Activated gamma-delta T cell (primary cell): ENCODE data around the gene SPOCK1.

Source experiments
- DNase-seq: peaks from one replicate; lab custom pipeline; 2025; lab: John Stamatoyannopoulos, UW

SPOCK1 gene

DNA sequence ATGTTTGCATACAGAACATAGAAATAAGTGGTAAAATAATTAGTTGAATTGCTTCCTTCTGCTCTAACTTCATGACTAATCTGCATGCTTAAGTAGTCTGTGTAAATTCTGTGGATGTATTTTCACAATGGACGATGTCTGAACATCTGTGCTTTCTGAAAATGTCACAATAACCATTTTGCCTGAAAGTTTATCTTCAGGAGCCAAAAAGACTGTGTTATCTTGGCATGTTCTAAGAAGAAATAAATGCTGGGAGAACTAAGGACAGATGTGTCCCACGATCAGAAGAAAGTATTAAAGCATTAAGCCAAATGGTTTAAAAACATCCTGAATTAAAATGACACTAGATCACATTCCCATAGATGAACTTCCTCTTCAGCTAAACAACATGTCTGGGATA, 397.6 kb downstream of the SPOCK1 start:
- DNase-seq, result no peak

DNA sequence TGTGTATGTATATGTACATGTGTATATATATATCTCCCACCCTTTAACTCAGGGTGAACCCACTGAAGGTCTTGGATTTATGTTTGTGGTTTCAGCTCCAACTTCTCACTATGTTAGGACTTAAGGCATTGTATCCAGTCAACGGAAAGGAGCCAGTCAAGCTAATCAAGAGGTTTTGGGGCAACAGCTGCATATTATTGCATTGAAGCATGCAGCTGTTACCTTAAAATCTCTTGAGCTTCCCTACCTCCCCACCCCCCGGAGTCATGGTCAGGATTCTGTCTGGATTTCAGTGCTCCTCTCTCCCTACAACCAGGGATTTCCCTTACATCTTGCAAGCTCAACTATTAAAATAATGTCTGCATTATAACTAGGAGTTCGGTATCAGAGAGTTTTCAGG, 399.5 kb downstream of the SPOCK1 start:
- DNase-seq, result no peak

DNA sequence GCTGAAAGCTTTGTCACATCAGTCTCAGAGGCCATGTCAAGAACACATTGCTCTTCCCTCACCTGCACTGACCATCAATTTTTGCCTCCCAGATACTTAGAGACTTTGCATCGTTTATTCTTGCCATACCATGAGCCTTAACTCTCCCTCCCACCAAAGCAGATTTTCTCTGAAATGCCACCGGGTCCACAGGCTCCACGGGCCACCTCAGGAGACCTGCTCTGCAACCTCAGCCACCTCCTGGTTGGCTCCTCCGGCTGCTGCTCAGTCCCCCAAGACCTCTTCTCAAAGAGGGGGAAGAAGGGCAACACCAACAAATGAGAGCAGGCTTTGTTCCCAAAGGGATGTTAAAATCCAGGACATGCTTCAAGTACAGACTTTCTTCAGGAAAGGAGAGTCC, 400.5 kb downstream of the SPOCK1 start:
- DNase-seq, result no peak

DNA sequence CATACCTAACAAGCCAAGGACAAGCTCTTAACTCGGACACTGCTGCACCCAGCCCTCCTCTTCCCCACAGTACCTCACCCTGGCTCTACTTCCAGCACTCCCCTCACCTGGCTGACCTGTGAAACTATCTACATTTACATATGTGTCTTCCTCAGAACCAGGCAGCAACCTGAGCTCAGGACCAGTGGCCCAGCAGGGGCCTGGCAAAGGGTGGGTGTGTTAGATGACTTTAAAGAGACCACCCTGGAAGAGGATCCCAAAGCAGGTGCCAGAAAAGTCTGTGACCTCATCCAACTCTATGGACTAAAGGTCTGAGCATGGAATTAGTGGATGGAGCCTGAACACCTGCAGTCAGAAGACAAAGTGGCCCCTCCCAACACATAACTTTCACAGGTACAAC, 400.9 kb downstream of the SPOCK1 start:
- no peak for DNase-seq

DNA sequence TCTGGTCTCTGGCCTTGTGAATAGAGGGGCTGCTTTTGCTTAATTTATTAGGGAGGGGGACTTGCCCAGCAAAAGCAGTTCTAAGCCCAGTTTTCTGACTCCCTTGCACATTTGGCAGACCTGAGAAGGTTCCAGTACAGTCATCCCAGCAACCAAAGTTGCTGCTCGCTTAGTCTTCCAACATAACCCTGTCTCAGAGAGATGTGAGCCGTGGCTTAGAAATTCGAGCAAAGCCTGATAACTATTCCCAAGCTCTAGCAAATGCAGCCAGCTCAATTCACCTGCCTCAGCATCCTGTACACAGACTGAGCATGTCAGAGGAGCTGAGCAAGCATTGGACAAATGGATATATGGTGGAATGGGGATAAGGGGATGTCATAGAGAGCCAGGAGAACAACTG, 401.9 kb downstream of the SPOCK1 start:
- DNase-seq, result no peak

DNA sequence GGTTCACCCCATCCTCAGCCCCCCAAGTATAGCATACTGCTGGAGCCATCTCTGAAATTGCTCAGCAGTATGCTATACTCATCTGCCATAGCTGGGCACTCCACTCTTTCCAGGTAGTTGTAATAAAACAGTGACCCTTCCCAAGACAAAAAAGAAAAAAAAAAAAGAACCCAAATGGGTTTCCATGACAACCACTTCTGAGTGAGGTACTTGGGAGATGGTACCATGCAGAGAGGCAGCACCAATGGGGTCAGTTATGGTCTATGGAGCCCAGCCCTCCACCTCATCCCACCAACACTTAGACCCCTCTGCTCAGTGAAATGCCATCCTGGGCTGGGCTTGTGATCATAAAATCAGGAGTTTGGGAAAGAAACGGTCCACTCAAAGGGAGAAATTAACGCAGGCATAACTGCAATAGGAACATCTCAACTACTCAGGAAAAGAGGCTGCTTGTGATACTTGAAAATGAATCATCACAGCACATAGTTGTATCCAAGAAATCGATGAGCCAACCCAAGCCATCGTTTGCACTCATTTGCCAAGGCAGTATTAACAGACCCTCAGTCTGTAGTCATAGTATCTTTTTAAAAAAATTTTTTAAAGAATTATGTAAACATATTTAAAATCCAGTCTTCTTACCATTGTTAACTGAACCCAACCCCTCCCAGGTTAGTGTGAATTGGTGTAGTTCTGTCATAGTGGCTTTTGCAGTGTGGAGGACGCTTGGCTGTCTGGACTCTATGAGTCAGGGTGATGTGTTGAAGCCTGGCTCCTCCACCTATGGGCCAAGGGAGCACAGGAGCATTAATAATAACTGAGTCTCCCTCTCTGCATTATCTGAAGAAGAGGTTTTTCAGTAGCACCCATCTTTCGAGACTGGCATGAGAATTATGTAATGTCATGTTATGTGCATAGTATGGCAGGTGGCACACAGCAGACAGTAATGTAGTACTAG, 402.7 kb downstream of the SPOCK1 start:
- DNase-seq, result no peak

DNA sequence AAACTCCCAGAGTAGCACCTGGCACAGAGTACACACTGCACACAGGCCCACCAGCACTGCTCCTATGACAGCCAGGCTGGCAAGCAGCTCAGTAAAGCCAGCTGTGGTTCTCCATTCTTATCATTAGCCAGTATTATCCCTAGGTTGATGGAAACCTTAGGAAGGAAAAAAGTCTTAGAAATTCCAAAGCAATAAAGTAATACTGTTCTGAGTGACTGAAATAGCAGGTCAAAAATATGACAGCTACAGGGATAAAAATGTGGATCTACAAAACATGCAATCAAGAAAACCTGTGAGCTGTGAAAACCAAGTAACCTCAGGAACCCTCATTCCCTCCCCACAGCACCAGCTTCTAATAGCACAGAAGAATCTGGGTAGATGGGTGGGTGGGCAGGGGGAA, 403.5 kb downstream of the SPOCK1 start:
- no peak for DNase-seq

DNA sequence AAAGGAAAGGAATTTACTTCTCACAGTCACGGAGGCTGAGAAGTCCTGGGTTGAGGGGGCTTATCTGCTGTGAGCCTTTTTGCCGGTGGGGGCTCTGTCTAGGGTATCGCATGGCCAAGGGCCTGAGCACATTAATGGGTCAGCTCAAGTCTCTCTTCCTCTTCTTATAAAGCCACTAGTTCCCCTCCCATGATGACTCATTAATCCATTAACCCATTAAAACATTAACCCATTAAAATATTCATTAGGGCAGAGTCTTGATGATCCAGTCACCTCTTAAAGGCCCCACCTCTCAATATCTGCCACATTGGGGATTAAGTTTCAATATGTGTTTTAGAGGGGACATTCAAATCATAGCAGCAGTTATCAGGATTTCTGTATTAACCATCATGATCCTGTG, 406.3 kb downstream of the SPOCK1 start:
- DNase-seq, result no peak

DNA sequence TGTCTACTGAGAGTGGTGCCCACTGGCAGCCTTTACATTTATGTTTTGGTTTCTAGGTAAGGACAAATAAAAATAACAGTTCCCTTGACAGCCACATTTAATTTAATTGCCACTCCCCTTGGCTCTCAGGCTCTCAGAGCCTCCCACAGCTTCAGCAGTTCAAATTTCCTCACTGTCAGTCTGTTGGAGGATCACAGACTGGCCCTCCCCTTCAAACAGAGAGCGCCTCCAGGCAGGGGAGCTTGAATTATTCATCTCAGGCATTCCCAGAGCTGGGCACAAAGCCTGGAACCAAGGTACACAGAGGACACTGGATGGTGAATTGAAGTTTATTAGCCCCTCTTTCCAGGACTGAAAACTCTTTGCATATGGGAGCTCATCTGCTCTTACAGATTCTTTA, 407.7 kb downstream of the SPOCK1 start:
- DNase-seq, result no peak

DNA sequence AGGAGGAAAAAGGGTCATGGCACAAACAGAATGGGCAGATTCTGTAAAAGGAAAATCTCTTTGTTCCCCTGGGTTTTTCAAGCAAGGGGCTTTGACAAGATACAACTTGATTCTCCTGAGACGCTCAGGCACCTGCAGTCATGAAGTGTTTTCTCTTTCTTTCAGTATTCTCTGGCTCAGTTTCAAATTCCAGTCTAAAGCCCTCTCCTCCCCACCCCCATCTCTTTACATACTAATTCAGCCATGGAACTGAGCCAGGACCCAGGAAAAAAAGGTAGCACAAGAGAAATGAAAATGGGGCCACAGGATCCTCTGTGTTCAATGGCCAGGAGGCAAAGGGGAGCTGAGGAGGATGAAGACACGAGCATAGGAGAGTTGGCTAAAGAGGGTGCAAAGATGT, 408.4 kb downstream of the SPOCK1 start:
- DNase-seq, result no peak

DNA sequence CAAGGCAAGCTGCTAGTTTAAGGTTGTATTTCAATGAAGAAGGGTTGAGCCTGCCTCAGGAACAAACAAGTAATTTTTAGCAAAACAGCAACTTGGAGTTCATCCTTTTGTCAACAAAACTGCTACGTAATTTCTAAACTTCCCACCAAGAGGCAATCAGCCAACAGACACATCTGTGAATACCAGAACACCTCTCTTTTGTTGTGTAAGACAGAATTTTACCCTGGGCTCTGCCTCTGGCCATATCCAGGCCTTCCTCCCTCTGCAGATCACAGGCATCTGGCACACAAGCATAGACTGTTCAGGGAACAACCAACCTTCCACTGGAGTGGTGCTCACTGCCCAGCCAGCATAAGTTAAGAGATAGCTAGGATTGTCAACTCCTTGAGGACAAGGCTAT, 409.0 kb downstream of the SPOCK1 start:
- DNase-seq, result no peak

DNA sequence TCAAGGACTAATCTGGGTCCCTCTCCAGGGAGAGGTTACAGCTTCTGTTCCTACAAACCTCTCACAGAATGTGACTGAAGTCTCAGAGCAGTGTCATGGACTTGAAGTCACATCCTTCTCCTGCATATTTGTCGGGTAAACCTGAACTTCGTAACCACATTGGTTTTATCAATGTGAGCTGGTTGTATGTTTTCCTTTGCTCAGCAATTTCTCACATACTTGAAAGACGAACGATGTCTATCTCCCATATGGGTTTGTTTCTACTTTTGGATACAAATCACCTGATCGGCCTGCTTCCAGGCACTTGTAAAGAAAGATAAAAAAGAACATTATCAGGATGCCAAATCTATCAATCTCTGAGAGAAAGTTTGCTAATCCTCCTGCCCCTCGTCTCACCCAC, 411.0 kb downstream of the SPOCK1 start:
- no peak for DNase-seq

DNA sequence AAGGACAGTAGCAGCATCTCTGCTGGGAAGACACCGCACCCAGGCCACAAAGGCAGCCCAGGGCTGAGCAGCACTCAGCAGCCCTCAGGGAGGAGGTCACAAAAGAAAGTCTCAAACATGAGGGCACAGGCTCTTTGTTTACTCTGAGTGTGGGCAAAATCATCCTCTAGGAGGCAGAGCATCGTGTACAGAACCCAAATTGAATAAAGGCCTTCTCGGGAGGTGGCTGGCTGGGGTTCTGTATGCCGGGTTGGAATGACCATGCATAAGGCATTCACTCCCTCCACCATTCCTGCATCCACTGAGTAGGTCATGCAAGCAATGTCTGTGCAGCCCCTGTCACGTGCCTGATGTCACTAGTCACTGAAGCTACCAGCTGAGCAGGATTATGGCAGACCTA, 412.8 kb downstream of the SPOCK1 start:
- no peak for DNase-seq

DNA sequence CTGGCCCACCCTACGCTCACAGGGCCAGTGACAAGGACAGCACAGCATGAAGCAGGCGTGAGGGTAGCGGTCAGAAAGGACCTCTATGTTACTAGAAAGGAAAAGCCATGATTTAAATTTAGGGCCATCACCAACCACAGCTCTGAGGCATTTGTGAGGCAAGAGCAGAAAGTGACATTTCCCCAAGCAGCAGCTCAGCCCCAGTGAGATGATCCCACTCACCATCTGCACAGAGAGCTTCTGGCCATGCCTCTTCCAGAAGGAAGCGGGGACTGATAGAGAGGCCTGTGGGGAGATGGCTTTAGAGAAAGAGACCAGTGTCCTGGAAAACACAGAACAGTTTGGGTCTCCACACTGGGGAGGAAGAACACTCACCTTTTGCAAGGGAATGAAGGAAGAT, 413.9 kb downstream of the SPOCK1 start:
- no peak for DNase-seq

DNA sequence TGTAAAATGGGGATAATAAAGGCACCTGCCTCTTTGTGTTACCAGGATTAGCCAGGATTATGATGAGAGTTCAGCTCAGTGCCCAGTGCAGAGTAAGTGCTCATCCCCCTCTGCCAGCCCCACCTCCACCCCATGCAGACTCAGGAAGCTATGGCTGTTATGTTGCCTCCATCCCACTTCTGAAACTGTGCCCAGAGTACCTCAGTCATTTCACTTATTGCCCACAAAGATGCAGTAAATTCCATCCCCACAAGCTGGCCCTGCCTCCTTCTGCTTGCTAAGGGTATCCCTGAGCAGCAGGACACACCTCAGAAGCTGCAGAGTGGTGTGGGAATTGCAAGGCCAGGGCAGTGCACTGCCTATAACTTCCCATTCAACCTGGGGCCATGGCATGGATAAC, 415.1 kb downstream of the SPOCK1 start:
- DNase-seq, result no peak

DNA sequence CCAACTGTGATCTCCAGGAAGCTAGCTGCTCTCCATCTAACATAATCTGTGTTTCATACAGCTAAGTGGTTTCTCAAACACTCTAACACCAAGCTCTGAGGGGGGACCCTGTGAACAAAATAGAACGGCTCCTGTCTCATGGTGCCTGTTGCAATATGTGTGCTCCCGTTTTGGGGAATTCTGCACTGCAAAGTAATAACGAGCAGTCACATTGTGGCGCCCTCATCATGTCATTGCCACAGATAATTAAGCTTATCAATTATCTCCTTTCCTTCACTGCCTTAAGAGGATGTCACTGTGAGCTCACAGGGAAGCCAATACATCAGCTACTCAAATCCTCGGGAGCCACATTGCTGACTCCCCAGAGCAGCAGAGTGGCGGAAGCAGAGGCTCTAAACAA, 416.2 kb downstream of the SPOCK1 start:
- no peak for DNase-seq

DNA sequence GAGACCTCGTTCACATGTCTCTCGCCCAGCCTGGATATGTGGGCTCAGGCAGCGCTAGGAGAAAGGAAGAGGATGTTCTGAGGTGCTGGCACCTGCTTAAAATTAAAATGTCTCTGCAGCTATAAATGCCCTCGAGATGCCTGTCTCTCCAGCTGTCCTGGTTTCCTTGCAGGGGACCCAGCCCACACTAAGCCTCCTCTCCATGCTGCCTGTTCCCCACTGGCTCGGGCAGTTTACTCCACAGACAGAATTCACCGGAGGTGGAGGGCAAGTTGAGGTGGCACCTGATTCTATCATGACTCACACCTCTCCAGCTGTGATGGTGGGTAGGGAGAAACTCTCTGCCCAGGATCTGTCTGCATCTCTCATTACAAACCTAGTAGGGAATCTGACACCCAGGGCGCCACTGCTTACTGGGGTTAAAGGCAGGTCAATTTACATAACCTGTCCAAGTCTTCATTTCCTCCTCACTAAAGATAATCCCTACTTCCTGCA, 420.9 kb downstream of the SPOCK1 start:
- DNase-seq, result no peak

DNA sequence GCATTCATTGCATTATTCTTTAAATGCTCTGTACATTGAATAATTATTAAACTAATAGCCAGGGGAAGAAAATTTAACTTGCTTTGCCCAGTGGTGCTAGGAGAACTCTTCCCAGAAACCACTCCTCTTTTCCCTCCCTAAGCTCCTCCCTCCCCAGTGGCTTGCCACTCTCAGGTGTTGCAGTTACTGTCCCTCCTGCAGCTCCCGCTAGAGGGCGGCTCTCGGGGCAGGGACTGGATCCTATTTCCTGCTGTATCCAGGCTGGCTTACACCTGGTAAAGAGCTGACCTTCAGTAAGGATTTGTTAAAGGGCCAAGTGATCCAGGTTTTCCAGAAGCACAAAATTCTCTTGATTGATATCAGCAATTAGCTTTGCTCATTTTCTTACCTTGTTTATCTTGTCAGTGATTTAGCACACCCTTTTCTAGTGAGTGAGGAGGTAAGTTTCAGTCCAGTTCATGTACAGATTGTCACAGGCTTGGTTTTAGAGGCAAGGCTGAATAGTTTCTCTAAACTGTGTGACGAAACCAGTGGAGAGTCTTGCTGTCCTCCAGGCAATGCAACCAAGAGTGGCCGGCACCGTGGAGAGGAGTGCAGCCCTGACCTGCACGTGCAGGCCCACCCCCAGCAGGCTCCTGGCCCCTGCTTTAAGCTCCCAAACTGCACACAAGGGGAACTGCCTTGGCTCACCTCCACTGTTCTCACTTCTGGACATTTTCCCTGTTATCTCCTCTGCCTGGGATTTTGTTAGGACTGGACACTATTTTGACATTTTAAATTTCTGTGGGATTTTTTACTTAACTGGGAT, 423.8 kb downstream of the SPOCK1 start:
- DNase-seq, result no peak

DNA sequence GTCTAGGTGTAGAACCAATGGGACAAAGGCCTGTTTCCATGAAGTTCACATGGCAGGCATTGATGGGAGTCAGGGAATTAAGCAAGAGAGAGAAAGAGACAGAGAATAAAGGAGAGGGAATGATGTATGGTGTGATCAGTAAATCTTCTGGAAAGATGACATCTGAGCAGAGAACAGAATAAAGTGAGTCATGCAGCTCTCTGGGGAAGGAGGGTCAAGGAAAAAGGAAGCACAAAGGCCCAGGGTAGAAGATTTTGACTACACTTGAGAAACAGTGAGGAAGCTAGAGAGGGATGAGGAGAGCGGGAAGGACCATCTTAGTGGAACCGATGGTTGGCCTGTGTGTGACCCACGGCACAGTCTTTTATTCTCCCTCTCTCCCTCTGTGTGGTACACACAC, 425.9 kb downstream of the SPOCK1 start:
- no peak for DNase-seq

DNA sequence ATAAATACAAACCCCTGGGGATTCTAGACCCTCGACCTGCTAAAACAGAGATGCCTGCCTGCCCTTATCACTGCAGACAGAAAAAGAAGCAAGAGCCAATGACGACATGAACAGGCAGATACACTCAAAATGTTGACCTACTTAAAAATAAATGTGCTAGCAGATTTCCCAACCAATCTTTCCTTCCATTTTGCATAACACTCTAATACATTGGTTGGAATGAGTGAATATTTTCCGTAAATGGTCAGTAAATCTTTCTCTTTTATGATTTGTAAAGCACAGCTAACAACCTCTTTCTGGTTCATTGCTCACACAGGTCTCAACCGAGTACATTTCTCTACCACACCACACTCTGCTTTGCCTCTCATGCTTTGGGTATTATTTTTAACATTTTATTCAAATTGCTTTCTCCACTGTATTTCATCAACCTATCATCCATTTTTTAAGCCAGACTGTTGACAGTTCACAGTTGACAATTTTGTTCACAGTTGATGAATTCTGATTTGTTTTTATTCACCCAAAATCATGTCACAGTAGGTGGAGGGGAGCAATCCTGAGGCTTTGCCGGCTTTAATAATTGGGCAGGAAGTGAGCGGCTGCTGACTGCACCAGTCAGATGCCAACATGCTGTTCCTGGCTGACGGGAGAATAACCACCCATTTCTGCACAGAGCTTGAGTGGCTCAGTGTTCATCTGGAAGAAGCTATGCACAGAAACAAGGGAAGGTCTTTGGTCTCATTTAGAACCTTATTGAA, 426.6 kb downstream of the SPOCK1 start:
- DNase-seq, result no peak

DNA sequence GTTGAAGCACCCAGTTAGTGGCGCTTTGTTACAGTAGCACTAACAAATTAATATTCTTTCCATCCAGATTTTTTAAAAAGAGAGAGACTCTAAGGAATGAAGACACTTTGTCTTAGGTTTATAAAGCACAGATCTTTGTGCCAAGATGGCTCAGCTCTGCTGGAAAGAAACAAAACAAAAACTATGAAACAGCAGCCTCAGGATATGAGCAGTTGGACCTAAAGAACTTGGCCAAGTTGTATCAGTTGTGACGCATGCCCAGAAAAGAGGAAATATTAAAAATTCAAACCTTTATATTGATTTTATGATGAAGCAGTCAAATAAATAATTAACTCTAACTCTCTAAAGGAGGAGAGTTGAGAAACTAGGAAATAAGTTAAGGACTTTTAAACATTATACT, 427.2 kb downstream of the SPOCK1 start:
- no peak for DNase-seq

DNA sequence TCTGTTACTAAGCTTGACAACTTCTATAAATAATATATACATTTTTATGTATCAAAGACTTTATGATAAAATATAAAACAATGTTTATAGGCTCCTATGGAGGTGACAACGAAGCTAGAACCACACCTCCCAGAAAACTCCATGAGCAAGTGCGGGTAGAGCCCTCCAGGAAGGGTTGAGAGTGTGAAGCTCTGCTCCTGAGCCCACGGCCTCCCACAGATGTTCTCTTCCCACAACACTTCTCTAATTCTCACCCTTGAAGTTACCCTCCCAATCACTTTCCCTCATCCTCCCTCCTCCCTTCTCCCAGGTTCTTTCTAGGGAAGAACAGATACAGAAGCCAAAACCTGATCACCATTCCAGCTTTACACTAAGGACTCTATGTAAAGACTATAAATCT, 427.6 kb downstream of the SPOCK1 start:
- no peak for DNase-seq
